Measurements from ENCODE around the gene METTL8.

METTL8 gene, protein sequence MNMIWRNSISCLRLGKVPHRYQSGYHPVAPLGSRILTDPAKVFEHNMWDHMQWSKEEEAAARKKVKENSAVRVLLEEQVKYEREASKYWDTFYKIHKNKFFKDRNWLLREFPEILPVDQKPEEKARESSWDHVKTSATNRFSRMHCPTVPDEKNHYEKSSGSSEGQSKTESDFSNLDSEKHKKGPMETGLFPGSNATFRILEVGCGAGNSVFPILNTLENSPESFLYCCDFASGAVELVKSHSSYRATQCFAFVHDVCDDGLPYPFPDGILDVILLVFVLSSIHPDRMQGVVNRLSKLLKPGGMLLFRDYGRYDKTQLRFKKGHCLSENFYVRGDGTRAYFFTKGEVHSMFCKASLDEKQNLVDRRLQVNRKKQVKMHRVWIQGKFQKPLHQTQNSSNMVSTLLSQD

GRCh38 chr2:171433763-171434012, at the start of gene METTL8:
Gene METTL8 (minus strand): TSS chr2:171433990. CDS start chr2:171392185, 41,805 bp downstream.
- Histone ChIP-seq H3K4me1 (ENCODE audit: insufficient read depth, low read length) (peaks cover 6% of the 10 kb centered on the region), H3K36me3 (ENCODE audit: insufficient read depth, low read length) (peaks cover 14% of the 10 kb centered on the region), H3K9ac (ENCODE audit: low read depth, low read length) (peak within 1 kb of the TSS; percentile 69)

GRCh38 chr2:171482877-171483276, 49.1 kb upstream of the METTL8 start:
- no peak overlapping the region for H3K9ac ChIP-seq (ENCODE audit: low read depth, low read length)

More at GRCh38 chr2:171433763-171434012, at the start of gene METTL8:
- H3K9me3 ChIP-seq (ENCODE audit: control insufficient read depth, insufficient read depth, low read length): peaks cover 8% of the 10 kb centered on the region

DNA sequence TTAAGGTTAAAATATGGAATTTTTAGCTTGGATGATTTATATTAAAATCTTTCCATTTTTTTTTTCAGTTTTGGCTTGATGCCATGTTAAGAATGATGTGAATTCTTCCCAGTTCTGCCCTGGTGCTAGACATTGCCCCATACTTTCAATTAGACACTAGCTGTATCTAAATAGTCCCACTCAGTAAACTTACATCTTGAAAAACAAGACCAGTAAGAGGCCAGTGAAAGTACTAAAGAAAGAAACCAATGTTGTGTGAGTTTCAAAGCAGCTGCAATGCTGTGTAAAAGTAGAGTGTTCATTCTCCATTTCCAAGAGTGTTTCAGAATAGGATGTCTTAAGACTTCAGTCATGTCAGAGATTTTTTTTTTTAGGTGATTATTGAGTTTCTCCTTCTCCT, 48.5 kb upstream of the METTL8 start:
- no peak overlapping the region for H3K9ac ChIP-seq (ENCODE audit: low read depth, low read length)
- H3K9me3 ChIP-seq (ENCODE audit: control insufficient read depth, insufficient read depth, low read length): no peaks in the 10 kb centered on the region
- no peaks in the 10 kb centered on the region; the same call in 1 of the 2 replicates for H3K36me3 ChIP-seq (ENCODE audit: insufficient read depth, low read length)
- peaks cover 26% of the 10 kb centered on the region for H3K4me1 ChIP-seq (ENCODE audit: insufficient read depth, low read length)

More at GRCh38 chr2:171482877-171483276, 49.1 kb upstream of the METTL8 start:
- no peaks in the 10 kb centered on the region for H3K9me3 ChIP-seq (ENCODE audit: control insufficient read depth, insufficient read depth, low read length)
- H3K36me3 ChIP-seq (ENCODE audit: insufficient read depth, low read length): no peaks in the 10 kb centered on the region; the same call in 1 of the 2 replicates
- H3K4me1 ChIP-seq (ENCODE audit: insufficient read depth, low read length): peaks cover 26% of the 10 kb centered on the region

DNA sequence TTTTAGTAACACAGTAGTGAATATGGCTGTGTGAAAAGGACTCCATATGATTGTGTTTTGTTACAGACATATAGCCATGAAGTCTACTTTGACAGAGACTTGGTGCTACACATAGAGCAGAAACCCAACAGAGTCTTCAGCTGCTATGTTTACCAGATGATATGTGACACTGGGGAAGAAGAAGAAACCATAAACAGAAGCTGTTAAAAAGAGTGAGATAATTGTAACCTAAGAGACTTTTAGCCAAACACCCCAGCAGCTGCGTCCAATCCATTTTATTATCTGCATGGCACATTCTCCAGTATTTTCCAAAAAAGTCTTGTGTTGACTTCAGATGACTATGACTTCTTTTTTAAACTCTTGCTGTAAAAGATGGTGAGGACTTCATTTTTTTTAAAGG, 47.1 kb upstream of the METTL8 start:
- H3K4me1 ChIP-seq (ENCODE audit: insufficient read depth, low read length): peaks cover 26% of the 10 kb centered on the region
- no peaks in the 10 kb centered on the region for H3K9me3 ChIP-seq (ENCODE audit: control insufficient read depth, insufficient read depth, low read length)
- no peaks in the 10 kb centered on the region; the same call in 1 of the 2 replicates for H3K36me3 ChIP-seq (ENCODE audit: insufficient read depth, low read length)
- H3K9ac ChIP-seq (ENCODE audit: low read depth, low read length): no peak overlapping the region

GRCh38 chr2:171479154-171479814, 45.5 kb upstream of the METTL8 start:
- Histone ChIP-seq H3K4me1 (ENCODE audit: insufficient read depth, low read length) (peaks cover 26% of the 10 kb centered on the region), H3K9ac (ENCODE audit: low read depth, low read length) (no peak overlapping the region), H3K9me3 (ENCODE audit: control insufficient read depth, insufficient read depth, low read length) (no peaks in the 10 kb centered on the region), H3K36me3 (ENCODE audit: insufficient read depth, low read length) (no peaks in the 10 kb centered on the region; the same call in none of the 2 replicates)

GRCh38 chr2:171478345-171478744, 44.6 kb upstream of the METTL8 start:
- peaks cover 26% of the 10 kb centered on the region for H3K4me1 ChIP-seq (ENCODE audit: insufficient read depth, low read length)
- H3K9ac ChIP-seq (ENCODE audit: low read depth, low read length): no peak overlapping the region
- H3K9me3 ChIP-seq (ENCODE audit: control insufficient read depth, insufficient read depth, low read length): no peaks in the 10 kb centered on the region
- no peaks in the 10 kb centered on the region; the same call in none of the 2 replicates for H3K36me3 ChIP-seq (ENCODE audit: insufficient read depth, low read length)

- no peak overlapping the region for H3K9ac ChIP-seq (ENCODE audit: low read depth, low read length)
- H3K36me3 ChIP-seq (ENCODE audit: insufficient read depth, low read length): peaks cover 2% of the 10 kb centered on the region; the same call in 1 of the 2 replicates
- peaks cover 3% of the 10 kb centered on the region; the same call in 1 of the 2 replicates for H3K4me1 ChIP-seq (ENCODE audit: insufficient read depth, low read length)
- H3K9me3 ChIP-seq (ENCODE audit: control insufficient read depth, insufficient read depth, low read length): no peaks in the 10 kb centered on the region
Observed at GRCh38 chr2:171475979-171476378, 42.2 kb upstream of the METTL8 start.

DNA sequence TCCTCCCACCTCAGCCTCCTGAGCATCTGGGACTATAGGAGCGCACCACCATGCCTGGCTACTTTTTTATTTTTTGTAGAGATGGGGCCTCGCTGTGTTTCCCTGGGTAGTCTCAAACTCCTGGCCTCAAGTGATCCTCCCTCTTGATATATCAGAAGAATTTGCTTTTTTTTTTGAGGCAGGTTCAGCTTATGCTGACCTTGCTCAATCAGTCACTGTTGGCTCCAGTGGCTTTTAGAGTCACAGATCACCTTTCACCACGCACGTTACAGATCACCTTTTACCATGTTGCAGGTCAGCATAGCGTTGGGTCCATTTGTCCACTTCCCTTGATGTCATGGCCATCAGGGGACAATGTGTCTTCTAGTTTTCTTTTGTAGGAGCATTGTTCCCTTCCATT, 36.3 kb upstream of the METTL8 start:
- H3K9ac ChIP-seq (ENCODE audit: low read depth, low read length): no peak overlapping the region
- H3K4me1 ChIP-seq (ENCODE audit: insufficient read depth, low read length): no peaks in the 10 kb centered on the region
- peaks cover 13% of the 10 kb centered on the region for H3K36me3 ChIP-seq (ENCODE audit: insufficient read depth, low read length)
- no peaks in the 10 kb centered on the region for H3K9me3 ChIP-seq (ENCODE audit: control insufficient read depth, insufficient read depth, low read length)

GRCh38 chr2:171469176-171469575, 35.4 kb upstream of the METTL8 start:
- H3K9me3 ChIP-seq (ENCODE audit: control insufficient read depth, insufficient read depth, low read length): no peaks in the 10 kb centered on the region
- H3K4me1 ChIP-seq (ENCODE audit: insufficient read depth, low read length): no peaks in the 10 kb centered on the region
- H3K9ac ChIP-seq (ENCODE audit: low read depth, low read length): no peak overlapping the region
- peaks cover 13% of the 10 kb centered on the region for H3K36me3 ChIP-seq (ENCODE audit: insufficient read depth, low read length)

DNA sequence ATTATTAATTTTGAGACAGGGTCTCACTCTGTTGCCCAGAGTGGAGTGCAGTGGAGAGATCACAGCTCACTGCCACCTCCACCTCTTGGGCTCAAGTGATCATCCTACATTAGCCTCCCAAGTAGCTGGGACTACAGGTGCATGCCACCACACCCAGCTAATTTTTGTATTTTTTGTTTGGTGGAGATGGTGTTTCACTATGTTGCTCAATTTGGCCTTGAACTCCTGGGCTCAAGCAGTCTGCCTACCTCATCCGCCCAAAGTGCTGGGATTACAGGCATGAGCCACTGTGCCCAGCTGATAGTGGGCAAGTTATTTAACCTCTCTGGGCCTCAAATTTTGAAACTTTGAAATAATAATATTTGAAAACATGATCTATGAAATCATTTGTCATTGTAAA, 26.7 kb upstream of the METTL8 start:
- Histone ChIP-seq H3K4me1 (ENCODE audit: insufficient read depth, low read length) (no peaks in the 10 kb centered on the region), H3K9me3 (ENCODE audit: control insufficient read depth, insufficient read depth, low read length) (no peaks in the 10 kb centered on the region), H3K36me3 (ENCODE audit: insufficient read depth, low read length) (peaks cover 6% of the 10 kb centered on the region; the same call in 1 of the 2 replicates), H3K9ac (ENCODE audit: low read depth, low read length) (no peak overlapping the region)

GRCh38 chr2:171459498-171459897, 25.7 kb upstream of the METTL8 start:
- peaks cover 6% of the 10 kb centered on the region; the same call in 1 of the 2 replicates for H3K36me3 ChIP-seq (ENCODE audit: insufficient read depth, low read length)
- no peak overlapping the region for H3K9ac ChIP-seq (ENCODE audit: low read depth, low read length)
- H3K4me1 ChIP-seq (ENCODE audit: insufficient read depth, low read length): no peaks in the 10 kb centered on the region
- H3K9me3 ChIP-seq (ENCODE audit: control insufficient read depth, insufficient read depth, low read length): no peaks in the 10 kb centered on the region

- H3K9me3 ChIP-seq (ENCODE audit: control insufficient read depth, insufficient read depth, low read length): no peaks in the 10 kb centered on the region
- H3K36me3 ChIP-seq (ENCODE audit: insufficient read depth, low read length): 0 out of 2 replicates have a peak, but pooled peaks cover 7% of the 10 kb centered on the region
- H3K4me1 ChIP-seq (ENCODE audit: insufficient read depth, low read length): no peaks in the 10 kb centered on the region
- no peak overlapping the region for H3K9ac ChIP-seq (ENCODE audit: low read depth, low read length)
Observed at GRCh38 chr2:171452773-171453172, 19.0 kb upstream of the METTL8 start.

GRCh38 chr2:171451074-171451473, 17.3 kb upstream of the METTL8 start:
- H3K9me3 ChIP-seq (ENCODE audit: control insufficient read depth, insufficient read depth, low read length): no peaks in the 10 kb centered on the region
- H3K4me1 ChIP-seq (ENCODE audit: insufficient read depth, low read length): no peaks in the 10 kb centered on the region
- H3K36me3 ChIP-seq (ENCODE audit: insufficient read depth, low read length): 0 out of 2 replicates have a peak, but pooled peaks cover 4% of the 10 kb centered on the region
- no peak overlapping the region for H3K9ac ChIP-seq (ENCODE audit: low read depth, low read length)

GRCh38 chr2:171447675-171448074, 13.9 kb upstream of the METTL8 start:
- Histone ChIP-seq H3K36me3 (ENCODE audit: insufficient read depth, low read length) (0 out of 2 replicates have a peak, but pooled peaks cover 4% of the 10 kb centered on the region), H3K9me3 (ENCODE audit: control insufficient read depth, insufficient read depth, low read length) (no peaks in the 10 kb centered on the region), H3K9ac (ENCODE audit: low read depth, low read length) (no peak overlapping the region), H3K4me1 (ENCODE audit: insufficient read depth, low read length) (no peaks in the 10 kb centered on the region)

DNA sequence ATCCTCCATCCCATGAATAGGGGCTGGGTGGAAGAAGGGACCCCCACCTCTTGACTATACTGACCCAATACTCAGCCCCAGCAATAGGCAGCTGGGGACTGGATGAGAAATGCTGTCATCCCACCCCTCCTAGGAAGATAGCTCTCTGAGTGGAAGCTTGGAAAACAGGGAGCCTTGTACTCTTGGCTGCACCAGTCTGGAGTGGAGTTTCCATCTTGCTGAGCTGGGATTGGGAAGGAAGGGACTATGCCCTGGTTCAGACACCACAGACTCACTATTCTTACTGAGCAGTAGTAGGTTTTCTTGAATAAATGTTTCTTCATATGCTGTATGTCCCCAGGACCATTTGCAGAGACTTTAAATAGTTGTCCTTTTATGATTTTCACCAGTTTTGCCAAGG, 7.7 kb upstream of the METTL8 start:
- no peaks in the 10 kb centered on the region for H3K4me1 ChIP-seq (ENCODE audit: insufficient read depth, low read length)
- no peak overlapping the region for H3K9ac ChIP-seq (ENCODE audit: low read depth, low read length)
- H3K36me3 ChIP-seq (ENCODE audit: insufficient read depth, low read length): peaks cover 13% of the 10 kb centered on the region
- no peaks in the 10 kb centered on the region for H3K9me3 ChIP-seq (ENCODE audit: control insufficient read depth, insufficient read depth, low read length)

Data from ES-I3 (cell line).